Esophagus squamous epithelium (tissue), 4 donors: ENCODE data around the gene HMCN2.

Source experiments
- CTCF ChIP-seq, 6 experiments: fragments of 450-650 bp in 4 of 6; fragments of 200-600 bp in 2 of 6; sonication (generic) in 2 of 6; IDR thresholded peaks; one replicate each; pipeline ENCODE4 v1.5.1; 2016 to 2019; ENCODE audit warnings: antibody characterized with exemption in 6 of 6, mild to moderate bottlenecking in 4 of 6, moderate library complexity in 4 of 6
- POLR2A ChIP-seq, 4 donors: fragments of 450-650 bp; IDR thresholded peaks; one replicate each; pipeline ENCODE4 v1.6.1; 2017; ENCODE audit warnings: antibody characterized with exemption in 4 of 4, mild to moderate bottlenecking in 4 of 4, moderate library complexity in 3 of 4

DNA sequence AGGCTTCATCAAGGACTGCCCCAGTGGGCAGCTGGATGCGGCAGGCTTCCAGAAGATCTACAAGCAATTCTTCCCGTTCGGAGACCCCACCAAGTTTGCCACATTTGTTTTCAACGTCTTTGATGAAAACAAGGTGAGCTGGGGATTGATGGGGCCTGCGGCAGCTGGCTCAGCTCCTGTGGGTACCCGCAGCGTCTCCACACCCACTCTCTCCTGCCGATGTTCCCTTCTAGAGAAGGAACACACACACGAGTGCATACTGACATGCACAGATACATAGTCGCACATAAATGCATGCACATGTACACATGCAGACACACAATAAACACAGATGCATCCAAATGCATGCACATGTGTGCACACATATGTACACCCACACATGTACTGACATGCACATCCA is 47.7 kb upstream of the HMCN2 start:
- TF ChIP-seq CTCF (IDR thresholded peaks at IDR 0.05) (no peak), POLR2A (IDR thresholded peaks at IDR 0.05) (no peak)
